ENCODE results near the gene SLC2A10.

DNA sequence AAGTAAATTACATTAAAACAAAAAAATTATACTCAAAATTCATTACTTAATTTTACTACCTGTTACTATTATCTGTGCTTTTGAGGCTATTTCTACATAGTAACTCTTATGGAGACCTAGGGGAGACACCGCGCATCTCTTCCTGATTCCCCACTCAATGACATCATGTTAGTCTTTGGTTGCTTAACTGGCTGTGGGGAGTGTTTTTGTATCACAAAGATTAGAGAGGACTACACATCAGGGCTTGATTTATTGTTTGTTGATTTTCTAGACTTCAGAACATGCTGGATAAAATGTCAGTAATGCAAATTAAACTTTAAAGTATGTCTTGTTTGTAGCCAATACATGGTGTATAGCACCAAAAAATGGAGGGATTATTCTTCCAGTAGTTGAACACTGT is 26.0 kb downstream of the SLC2A10 start:
- TF ChIP-seq CTCF (IDR thresholded peaks at IDR 0.05), result no peak
- no peak for TF ChIP-seq POLR2AphosphoS5 (IDR thresholded peaks at IDR 0.05; ENCODE audit: low read depth, low read length)
- TF ChIP-seq TCF7L2 (IDR thresholded peaks at IDR 0.05; ENCODE audit: low read depth, low read length), result no peak
- TF ChIP-seq, protein P1, sequence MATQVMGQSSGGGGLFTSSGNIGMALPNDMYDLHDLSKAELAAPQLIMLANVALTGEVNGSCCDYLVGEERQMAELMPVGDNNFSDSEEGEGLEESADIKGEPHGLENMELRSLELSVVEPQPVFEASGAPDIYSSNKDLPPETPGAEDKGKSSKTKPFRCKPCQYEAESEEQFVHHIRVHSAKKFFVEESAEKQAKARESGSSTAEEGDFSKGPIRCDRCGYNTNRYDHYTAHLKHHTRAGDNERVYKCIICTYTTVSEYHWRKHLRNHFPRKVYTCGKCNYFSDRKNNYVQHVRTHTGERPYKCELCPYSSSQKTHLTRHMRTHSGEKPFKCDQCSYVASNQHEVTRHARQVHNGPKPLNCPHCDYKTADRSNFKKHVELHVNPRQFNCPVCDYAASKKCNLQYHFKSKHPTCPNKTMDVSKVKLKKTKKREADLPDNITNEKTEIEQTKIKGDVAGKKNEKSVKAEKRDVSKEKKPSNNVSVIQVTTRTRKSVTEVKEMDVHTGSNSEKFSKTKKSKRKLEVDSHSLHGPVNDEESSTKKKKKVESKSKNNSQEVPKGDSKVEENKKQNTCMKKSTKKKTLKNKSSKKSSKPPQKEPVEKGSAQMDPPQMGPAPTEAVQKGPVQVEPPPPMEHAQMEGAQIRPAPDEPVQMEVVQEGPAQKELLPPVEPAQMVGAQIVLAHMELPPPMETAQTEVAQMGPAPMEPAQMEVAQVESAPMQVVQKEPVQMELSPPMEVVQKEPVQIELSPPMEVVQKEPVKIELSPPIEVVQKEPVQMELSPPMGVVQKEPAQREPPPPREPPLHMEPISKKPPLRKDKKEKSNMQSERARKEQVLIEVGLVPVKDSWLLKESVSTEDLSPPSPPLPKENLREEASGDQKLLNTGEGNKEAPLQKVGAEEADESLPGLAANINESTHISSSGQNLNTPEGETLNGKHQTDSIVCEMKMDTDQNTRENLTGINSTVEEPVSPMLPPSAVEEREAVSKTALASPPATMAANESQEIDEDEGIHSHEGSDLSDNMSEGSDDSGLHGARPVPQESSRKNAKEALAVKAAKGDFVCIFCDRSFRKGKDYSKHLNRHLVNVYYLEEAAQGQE (IDR thresholded peaks at IDR 0.05; ENCODE audit: insufficient read depth in 1 of 2, low read depth in 2 of 2, low read length in 1 of 2), result no peak
- no peak for TF ChIP-seq SIN3A (IDR thresholded peaks at IDR 0.05; ENCODE audit: borderline replicate concordance, insufficient read depth, low read depth, low read length)

All from Panc1 (cell line).